Neural progenitor cell (in vitro differentiated cells): ENCODE measurements around the gene NELL2. TPM values are rescaled to one million over a fixed set of nuclear protein-coding genes. Genes with fewer than 3 reads are reported as not detected.

Experiments used
- DNase-seq: peaks from one replicate; pipeline ENCODE4 v3.0.0-alpha.2; 2016; ENCODE audit warnings: low spot score
- H2AFZ ChIP-seq: fragments of 200-600 bp; sonication (generic); replicated peaks from 2 replicates; pipeline ENCODE4 v1.6.1; 2016; ENCODE audit warnings: antibody characterized with exemption
- H3F3A ChIP-seq: fragments of 200-600 bp; sonication (generic); 2 replicates; pipeline ENCODE4 v1.6.1; 2016; ENCODE audit warnings: antibody characterized with exemption, low read depth
- H3K27ac ChIP-seq: fragments of 200-600 bp; sonication (generic); 2 replicates; pipeline ENCODE4 v1.5.1; 2016; ENCODE audit warnings: mild to moderate bottlenecking
- H3K27me3 ChIP-seq: fragments of 200-600 bp; sonication (generic); 2 replicates; pipeline ENCODE4 v1.6.1; 2016; ENCODE audit warnings: mild to moderate bottlenecking, moderate library complexity
- H3K36me3 ChIP-seq: fragments of 200-600 bp; sonication (generic); 2 replicates; pipeline ENCODE4 v1.5.1; 2016
- H3K4me1 ChIP-seq: fragments of 200-600 bp; sonication (generic); 2 replicates; pipeline ENCODE4 v1.6.1; 2016; ENCODE audit warnings: mixed run types
- H3K4me2 ChIP-seq: fragments of 200-600 bp; sonication (generic); 2 replicates; pipeline ENCODE4 v1.6.1; 2016
- H3K4me3 ChIP-seq: fragments of 200-600 bp; sonication (generic); 2 replicates; pipeline ENCODE4 v1.5.1; 2016
- H3K79me2 ChIP-seq: fragments of 200-600 bp; sonication (generic); 2 replicates; pipeline ENCODE4 v1.6.1; 2016; ENCODE audit warnings: low read depth
- H3K9ac ChIP-seq: fragments of 200-600 bp; sonication (generic); 2 replicates; pipeline ENCODE4 v1.6.1; 2016
- H3K9me3 ChIP-seq: fragments of 200-600 bp; sonication (generic); 2 replicates; pipeline ENCODE4 v1.5.1; 2016; ENCODE audit warnings: low read depth
- H4K20me1 ChIP-seq: fragments of 200-600 bp; sonication (generic); 2 replicates; pipeline ENCODE4 v1.6.1; 2016; ENCODE audit warnings: low read depth
- H3K27ac Mint-ChIP-seq: 3 replicates; pipeline ENCODE4 v1.8.0; 2021; ENCODE audit warnings: mixed read lengths
- H3K27me3 Mint-ChIP-seq: 2 replicates; pipeline ENCODE4 v1.8.0; 2022; ENCODE audit warnings: low read depth, mild to moderate bottlenecking, inconsistent platforms, moderate library complexity, mixed read lengths; ENCODE audit not compliant: insufficient read depth
- H3K36me3 Mint-ChIP-seq: 3 replicates; pipeline ENCODE4 v1.8.0; 2021; ENCODE audit warnings: mixed read lengths
- H3K4me1 Mint-ChIP-seq: 3 replicates; pipeline ENCODE4 v1.8.0; 2021; ENCODE audit warnings: mixed read lengths
- H3K4me3 Mint-ChIP-seq: 3 replicates; pipeline ENCODE4 v1.8.0; 2021; ENCODE audit warnings: mild to moderate bottlenecking, moderate library complexity, mixed read lengths
- H3K9me3 Mint-ChIP-seq: 3 replicates; pipeline ENCODE4 v1.8.0; 2020; ENCODE audit warnings: mixed read lengths
- CTCF ChIP-seq: fragments of 200-600 bp; sonication (generic); IDR thresholded peaks from 2 replicates; pipeline ENCODE4 v1.5.1; 2017; ENCODE audit warnings: antibody characterized with exemption, mild to moderate bottlenecking
- EZH2 ChIP-seq: fragments of 200-600 bp; sonication (generic); IDR thresholded peaks from 2 replicates; pipeline ENCODE4 v1.6.1; 2017; ENCODE audit warnings: antibody characterized with exemption, mild to moderate bottlenecking, moderate library complexity
- EZH2phosphoT487 ChIP-seq: fragments of 200-600 bp; sonication (generic); IDR thresholded peaks from 2 replicates; pipeline ENCODE4 v1.6.1; 2017; ENCODE audit warnings: antibody characterized with exemption
- total RNA-seq: library from RNA; depleted of rRNA; stranded (reverse); fragments of >200 nt; gene quantifications from 2 replicates; pipeline ENCODE4 v1.2.3, GENCODE V29; 2015; ENCODE audit warnings: low replicate concordance

The NELL2 gene
- total RNA-seq, 1 donor from 2014 or later: 398 TPM

GRCh38 chr12:44819884-44820283, 56.2 kb downstream of the NELL2 start:
- Histone ChIP-seq H3K9me3 (no peaks in the 10 kb centered on the region), H2AFZ (no peak overlapping the region), H3F3A (peaks cover 8% of the 10 kb centered on the region), H3K36me3 (no peaks in the 10 kb centered on the region), H3K4me2 (no peak overlapping the region), H3K4me3 (no peak overlapping the region), H3K79me2 (peaks cover 3% of the 10 kb centered on the region), H3K9ac (no peak overlapping the region), H4K20me1 (peaks cover 8% of the 10 kb centered on the region), H3K4me1 (peaks cover 11% of the 10 kb centered on the region), H3K27ac (no peak overlapping the region), H3K27me3 (no peaks in the 10 kb centered on the region)
- H3K27ac Mint-ChIP-seq: no peak overlapping the region
- no peaks in the 10 kb centered on the region for H3K27me3 Mint-ChIP-seq
- TF ChIP-seq EZH2 (no peak), EZH2phosphoT487 (no peak), CTCF (no peak)
- H3K36me3 Mint-ChIP-seq: peaks cover 13% of the 10 kb centered on the region
- peaks cover 15% of the 10 kb centered on the region for H3K9me3 Mint-ChIP-seq
- H3K4me3 Mint-ChIP-seq: no peak overlapping the region
- peaks cover 8% of the 10 kb centered on the region for H3K4me1 Mint-ChIP-seq
- no peak for DNase-seq

GRCh38 chr12:44817687-44818086, 58.4 kb downstream of the NELL2 start:
- H3K27me3 ChIP-seq: no peaks in the 10 kb centered on the region
- H2AFZ ChIP-seq: no peak overlapping the region
- no peak overlapping the region for H3K4me3 ChIP-seq
- Mint-ChIP-seq H3K27ac (no peak overlapping the region), H3K36me3 (peaks cover 19% of the 10 kb centered on the region), H3K4me3 (no peak overlapping the region), H3K9me3 (peaks cover 10% of the 10 kb centered on the region), H3K27me3 (no peaks in the 10 kb centered on the region), H3K4me1 (peaks cover 8% of the 10 kb centered on the region)
- peaks cover 8% of the 10 kb centered on the region for H4K20me1 ChIP-seq
- H3K27ac ChIP-seq: no peak overlapping the region
- TF ChIP-seq CTCF: no peak
- TF ChIP-seq EZH2: no peak
- no peak for TF ChIP-seq EZH2phosphoT487
- no peak overlapping the region for H3K4me2 ChIP-seq
- DNase-seq: no peak
- no peak overlapping the region for H3K9ac ChIP-seq
- H3K4me1 ChIP-seq: peaks cover 11% of the 10 kb centered on the region
- peaks cover 8% of the 10 kb centered on the region for H3F3A ChIP-seq
- no peaks in the 10 kb centered on the region for H3K36me3 ChIP-seq
- H3K9me3 ChIP-seq: no peaks in the 10 kb centered on the region
- peaks cover 3% of the 10 kb centered on the region for H3K79me2 ChIP-seq

GRCh38 chr12:44816446-44817017, 59.6 kb downstream of the NELL2 start:
- Mint-ChIP-seq H3K4me3 (no peak overlapping the region), H3K9me3 (peaks cover 10% of the 10 kb centered on the region), H3K4me1 (peaks cover 9% of the 10 kb centered on the region), H3K27me3 (no peaks in the 10 kb centered on the region), H3K36me3 (peaks cover 20% of the 10 kb centered on the region), H3K27ac (no peak overlapping the region)
- Histone ChIP-seq H3K27me3 (no peaks in the 10 kb centered on the region), H3K4me3 (no peak overlapping the region), H2AFZ (no peak overlapping the region), H3K9me3 (no peaks in the 10 kb centered on the region), H3K9ac (no peak overlapping the region), H3K4me2 (no peak overlapping the region), H3K4me1 (peaks cover 11% of the 10 kb centered on the region), H4K20me1 (peaks cover 8% of the 10 kb centered on the region), H3K79me2 (peaks cover 3% of the 10 kb centered on the region), H3F3A (peaks cover 8% of the 10 kb centered on the region), H3K36me3 (no peaks in the 10 kb centered on the region), H3K27ac (no peak overlapping the region)
- TF ChIP-seq EZH2phosphoT487 (no peak), EZH2 (no peak), CTCF (no peak)
- DNase-seq: no peak
